ENCODE results near the gene TRAF3.

- no peak for TF ChIP-seq CTCF (IDR thresholded peaks at IDR 0.05; ENCODE audit: low read length)
- no peak for TF ChIP-seq EZH2 (IDR thresholded peaks at IDR 0.05; ENCODE audit: borderline replicate concordance, low read length)
These were observed 168.3 kb downstream of the TRAF3 start for GRCh38 chr14:102945346-102946130.

All from OCI-LY1 (cell line).